HG03039 (cell line): ENCODE results near the gene YOD1.

ENCODE experiments used
- ATAC-seq: cut with Tn5 transposase; IDR thresholded peaks from one replicate; pipeline ENCODE4 v1.9.1; 2021; ENCODE audit warnings: mild to moderate bottlenecking, moderate library complexity; ENCODE audit not compliant: unreplicated experiment

Gene YOD1

DNA sequence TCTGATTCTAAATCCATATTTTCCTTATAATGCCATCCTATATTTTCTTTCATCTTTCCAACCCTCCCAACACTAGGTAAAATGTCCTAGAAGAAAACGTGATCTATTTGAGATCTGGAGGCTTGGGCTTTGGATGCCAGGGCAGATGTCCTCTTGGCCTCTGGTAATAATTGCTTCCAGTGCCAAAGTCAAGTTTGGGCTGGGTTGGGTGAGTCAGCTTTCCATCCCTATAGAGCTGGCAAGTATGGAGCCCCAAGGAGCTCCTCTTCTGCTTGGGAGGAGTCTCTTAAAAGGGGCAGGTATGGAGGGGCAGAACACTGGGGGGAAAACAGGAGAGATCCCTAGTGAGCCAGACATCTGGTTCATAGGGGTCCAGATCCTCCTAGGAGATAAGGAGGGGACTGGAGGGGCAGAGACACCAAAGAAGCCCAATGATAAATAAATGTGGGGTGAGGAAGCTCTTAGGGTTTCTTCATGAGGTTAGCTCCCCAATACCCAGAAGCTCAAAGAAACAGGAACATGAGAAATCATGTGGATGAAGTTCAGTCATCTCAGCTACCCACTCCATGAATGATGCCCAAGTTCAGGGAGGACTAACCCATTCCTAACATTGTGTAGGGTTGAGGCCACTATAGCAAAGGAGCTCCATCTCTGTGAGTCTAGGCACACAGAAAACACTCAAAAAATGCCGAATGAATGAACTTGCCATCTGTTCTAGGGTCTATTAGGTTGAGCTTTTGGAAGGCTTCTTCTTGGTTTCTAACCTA is 21.9 kb downstream of the YOD1 start:
- ATAC-seq = no peak

- ATAC-seq = no peak
Observed at GRCh38 chr1:207027921-207028320, 23.1 kb downstream of the YOD1 start.

DNA sequence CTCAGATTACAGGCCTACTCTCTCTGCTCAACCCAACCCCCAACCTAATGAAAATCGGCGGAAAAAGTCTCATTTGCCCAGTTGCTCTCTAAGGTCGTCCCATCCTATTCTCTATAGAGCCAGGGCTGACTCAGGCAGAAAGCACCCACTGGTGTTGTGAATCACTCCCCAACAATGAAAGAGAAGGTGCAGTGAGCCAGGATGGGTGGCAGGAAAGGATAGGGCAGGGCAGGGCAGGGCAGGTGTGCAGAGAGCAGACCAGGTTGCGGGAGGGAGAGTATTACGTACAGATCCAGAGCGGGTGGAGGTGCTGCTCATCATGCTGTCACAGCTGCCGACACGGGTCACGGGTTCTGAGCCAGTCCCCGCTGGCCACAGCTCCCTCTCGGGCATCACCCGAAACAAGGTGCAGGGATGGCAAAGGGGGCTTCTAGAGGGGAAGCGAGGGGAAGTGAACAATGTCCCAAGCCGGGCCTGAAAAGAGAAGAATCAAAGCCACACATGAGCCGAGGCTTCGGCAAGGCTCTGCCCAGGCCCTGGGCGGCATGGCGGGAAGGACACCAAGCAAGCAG is 23.7 kb downstream of the YOD1 start:
- no peak for ATAC-seq

DNA sequence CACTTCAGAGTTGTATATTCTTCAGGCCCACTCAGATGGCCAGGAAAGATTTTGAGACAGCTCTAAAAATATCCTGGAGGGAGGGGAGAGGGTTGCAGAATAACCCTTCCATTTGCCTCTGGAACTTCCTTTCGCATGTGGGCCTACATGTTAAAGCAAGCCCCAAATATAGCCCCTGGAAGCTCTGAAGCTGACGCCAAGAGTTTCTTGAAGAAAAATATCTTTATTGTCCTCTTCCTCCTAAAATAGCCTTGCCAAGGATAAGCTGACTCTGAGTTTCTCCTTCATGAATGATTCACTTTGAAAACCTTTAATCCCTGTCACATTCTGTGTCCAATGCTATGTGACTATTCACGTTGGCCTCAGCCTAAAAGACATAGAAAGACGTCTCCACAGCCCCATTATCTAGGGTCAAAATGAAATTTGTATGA is 24.9 kb downstream of the YOD1 start:
- ATAC-seq = no peak

DNA sequence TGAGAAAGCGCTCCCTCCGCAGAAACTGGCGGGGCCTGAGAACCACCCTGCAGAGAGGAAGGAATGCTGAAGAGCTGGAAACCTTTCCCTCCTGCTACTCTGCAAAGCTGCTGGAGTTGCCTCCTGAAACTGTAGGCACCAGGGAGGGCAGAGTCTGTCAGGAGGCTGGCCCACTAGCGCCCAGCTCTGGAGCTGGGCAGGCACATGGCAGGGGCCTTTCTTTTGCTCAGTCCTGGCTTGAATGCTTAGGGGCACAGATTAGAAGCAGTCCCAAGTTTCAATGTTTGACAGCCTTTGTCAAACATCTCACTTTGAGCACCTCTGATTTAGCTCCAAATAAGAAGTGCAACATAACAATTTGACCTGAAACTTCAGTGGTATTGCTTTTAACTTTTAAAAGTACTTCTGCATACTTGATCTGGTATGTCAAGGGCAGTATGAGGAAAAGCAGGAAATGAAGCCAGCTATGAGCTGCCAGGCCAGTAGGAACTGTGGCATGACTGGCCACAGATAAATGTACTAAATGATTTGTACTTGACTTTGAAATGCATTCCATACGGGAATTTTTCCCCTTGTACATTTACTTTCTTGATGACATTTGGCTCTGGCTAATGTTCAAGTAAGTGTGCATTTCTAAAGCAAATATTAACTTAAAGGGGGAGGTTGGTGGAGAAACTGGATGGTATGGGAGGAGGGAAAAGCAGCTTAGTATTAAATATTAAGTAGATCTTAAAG is 25.7 kb downstream of the YOD1 start:
- ATAC-seq = no peak

GRCh38 chr1:207024202-207025145 is 26.5 kb downstream of the YOD1 start:
- no peak for ATAC-seq

DNA sequence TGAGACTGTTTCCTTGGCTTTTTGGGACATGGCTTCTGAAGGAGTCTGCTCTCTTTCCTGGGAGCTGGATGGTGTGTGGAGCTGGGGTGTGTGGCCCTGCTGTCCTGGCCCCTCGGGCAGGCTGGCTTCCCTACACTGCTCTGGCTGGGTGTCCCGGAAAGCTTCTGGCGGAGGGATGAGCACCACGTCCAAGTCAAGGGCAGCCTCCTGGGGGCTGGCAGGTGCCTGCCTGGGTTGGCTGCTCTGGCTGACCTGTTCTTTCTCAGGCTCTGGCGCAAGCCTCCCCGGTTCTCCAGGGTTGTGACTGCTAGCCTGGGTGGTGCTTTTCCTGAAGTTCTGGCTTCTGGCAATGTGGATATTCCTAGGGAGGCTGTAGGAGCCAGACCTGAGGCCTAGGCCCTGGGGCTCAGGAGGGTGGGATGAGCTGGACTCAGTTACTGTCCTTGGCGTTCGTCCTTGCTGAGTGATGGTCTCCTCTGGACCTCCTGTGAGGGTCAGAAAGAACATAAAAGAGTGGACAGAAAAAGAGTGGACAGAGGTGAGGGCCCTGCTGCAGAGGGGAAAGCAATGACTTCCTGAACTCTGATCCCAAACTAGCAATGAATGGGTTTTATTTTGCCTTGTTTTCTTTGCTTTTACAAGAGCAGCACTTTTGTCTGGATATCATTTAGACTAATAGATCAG is 27.9 kb downstream of the YOD1 start:
- ATAC-seq = no peak

GRCh38 chr1:207021876-207022596 is 29.0 kb downstream of the YOD1 start:
- ATAC-seq = no peak

DNA sequence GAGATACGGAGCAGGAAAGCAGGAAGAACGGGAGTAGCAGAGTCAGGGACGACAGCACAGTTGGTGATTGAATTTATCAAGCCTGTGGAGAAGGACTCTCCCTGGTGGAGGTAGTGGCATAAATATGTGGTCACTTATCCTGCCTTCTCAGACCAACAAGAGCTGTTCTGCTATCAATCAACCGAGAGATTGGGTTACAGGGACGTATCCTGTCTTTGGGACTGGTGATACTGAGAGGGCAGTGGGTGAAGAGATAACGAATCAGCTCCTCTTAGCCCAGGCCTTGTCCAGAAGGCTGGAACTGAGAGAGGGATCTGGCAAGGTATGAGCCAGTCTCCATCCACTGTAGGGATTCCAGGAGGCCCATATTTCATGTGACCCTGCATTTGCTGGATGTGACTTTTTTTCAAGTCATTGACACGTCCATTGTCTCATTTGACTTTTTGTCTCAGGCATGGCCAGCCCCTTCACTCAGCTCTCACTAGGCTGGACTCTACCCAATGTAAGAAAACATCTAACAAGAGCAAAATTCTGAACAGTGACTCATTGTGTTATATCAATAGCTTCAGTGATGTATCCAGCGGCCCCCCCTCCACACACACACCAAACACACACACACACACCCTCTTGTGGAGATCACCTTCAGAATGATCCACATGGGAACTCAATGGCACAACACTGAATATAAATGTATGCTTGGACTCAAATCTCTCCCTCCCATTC is 29.7 kb downstream of the YOD1 start:
- no peak for ATAC-seq

GRCh38 chr1:207020709-207021107 is 30.3 kb downstream of the YOD1 start:
- no peak for ATAC-seq

DNA sequence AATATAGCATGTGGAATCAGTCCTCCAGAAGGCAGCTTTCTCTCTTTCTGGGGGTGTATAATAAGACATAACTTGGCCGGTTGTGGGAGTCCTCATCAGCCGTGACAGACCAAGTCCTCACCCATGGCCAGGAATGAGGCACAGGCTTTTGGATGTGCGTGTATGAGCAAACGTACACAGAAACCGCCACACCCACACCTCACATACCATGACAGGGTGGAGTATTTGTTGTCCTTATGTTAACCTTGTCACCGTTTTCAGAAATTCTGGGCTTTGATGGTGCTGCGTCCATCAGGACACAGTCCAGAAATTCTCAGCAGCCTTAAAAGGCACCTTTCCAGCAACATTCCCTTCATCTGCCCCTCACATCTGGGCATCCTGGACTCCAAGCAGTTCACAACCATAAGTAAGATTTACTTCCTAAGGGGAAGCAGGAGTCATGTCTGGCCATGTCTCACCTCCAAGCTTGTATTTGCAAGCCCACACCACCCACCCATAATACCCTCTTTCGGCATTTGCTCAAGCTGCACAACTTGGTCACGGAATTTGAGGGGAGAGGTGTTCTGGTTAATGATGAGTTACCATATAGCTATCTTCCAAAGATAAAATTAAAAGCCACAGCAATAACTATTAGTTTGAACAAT is 30.8 kb downstream of the YOD1 start:
- ATAC-seq = no peak

- ATAC-seq = no peak
Observed at GRCh38 chr1:207019661-207020060, 31.3 kb downstream of the YOD1 start.

- no peak for ATAC-seq
Observed at GRCh38 chr1:207019161-207019560, 31.8 kb downstream of the YOD1 start.

- no peak for ATAC-seq
Observed at GRCh38 chr1:207018707-207019106, 32.3 kb downstream of the YOD1 start.

DNA sequence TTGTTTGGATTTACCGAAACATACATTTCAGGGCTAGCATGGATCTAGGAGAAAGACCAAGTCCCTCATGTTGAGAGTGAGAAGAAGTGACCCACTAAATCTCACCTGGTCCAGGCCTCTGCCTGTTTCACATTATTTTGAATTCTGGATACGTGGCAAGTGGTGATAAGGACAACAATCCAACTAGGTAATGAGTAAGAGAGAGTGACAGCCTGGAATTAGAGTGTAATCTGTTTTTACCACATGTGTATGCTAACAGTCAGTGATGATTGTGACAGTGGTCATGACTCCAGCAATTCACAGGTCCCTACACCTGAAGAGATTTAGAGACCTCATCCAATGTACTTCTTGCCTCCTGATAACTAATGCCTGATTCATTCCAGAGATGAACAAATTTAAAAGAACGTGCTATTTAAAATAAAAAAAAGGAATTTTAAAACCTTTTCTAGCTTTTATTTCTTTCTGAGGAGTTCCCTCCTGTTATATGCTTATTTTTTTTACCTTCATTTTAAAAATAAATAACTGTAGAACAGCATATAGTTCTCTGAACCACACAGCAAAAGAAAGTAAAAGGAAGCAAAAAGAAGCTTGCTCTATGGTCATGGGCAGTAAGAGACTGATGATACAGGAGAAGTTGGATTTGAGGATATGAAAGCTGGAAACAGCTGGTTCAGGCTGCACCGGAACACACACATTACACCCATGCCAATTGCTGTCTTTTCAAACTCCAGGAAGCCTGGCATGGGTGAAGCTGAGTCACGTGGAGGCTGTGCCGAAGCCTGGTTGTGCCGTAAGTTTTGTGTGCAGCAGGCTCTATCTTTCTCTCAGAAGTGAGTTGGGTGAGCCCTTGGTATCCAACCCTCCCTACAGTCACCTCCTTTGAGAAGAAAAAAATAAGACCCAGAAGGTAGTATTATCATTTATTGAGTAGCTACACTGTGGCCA is 33.1 kb downstream of the YOD1 start:
- ATAC-seq = no peak

- no peak for ATAC-seq
Observed at GRCh38 chr1:207015791-207016190, 35.2 kb downstream of the YOD1 start.

DNA sequence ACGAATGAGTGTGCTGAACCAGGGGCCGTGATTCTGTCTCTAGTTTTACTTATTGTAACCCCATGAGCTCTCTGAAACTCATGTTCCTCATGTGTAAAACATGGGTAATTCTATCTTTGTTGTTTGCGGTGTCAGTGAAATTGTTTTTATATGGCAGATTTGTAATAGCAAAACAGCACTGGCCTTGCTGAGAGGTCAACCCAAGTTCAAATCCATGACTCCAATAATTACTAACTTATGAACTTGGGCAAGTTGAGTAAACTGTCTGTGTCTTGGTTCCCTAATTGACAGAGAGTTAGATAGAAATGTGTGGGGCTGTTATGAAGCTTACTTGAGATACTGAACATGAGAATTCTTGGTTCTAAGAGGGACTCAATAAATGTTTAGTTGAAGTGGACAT is 36.3 kb downstream of the YOD1 start:
- ATAC-seq = no peak
